ENCODE results near the gene SRD5A2. TPM values are rescaled to one million over a fixed set of nuclear protein-coding genes. Genes with fewer than 3 reads are reported as not detected.

The SRD5A2 gene, protein sequence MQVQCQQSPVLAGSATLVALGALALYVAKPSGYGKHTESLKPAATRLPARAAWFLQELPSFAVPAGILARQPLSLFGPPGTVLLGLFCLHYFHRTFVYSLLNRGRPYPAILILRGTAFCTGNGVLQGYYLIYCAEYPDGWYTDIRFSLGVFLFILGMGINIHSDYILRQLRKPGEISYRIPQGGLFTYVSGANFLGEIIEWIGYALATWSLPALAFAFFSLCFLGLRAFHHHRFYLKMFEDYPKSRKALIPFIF
- not detected in 2 replicates for total RNA-seq (2014; rRNA removed; shearing (Covaris generic))

DNA sequence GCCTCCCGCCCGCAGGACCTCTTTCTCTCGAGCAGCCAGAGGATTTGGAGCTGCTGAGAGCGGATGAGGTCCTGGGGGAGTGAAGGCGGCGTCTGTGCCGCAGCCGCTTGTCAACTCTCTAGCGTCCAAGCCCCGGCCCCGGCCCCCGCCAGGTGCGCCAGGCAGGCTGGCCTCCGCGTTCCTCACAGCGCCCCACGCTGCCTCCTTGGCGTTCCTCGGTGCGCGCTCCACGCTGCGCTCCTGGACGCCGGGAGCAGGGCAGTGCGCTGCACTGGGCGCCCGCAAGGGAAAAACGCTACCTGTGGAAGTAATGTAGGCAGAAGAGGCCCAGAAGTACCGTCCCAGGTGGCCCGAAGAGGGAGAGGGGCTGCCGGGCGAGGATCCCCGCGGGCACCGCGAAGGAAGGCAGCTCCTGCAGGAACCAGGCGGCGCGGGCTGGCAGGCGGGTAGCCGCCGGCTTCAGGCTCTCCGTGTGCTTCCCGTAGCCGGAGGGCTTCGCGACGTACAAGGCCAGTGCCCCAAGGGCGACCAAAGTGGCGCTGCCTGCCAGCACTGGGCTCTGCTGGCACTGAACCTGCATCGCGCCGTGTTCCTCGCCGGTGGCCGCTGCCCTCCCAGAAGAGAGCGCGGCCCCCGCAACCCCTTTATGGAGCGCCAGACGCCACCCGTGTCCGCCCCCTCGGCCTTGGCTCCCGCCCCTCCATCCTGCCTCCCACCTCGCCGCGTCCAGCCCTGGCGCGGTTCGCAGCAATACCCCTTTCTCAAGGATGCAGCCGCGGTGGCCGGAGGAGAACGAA lies at the start of gene SRD5A2:
Gene SRD5A2, minus strand, starts transcription at position 618 of the 797 bp plus-strand sequence. Its CDS starts 38 bp downstream, at position 580.
- in situ Hi-C loops (cut with HindIII; ENCODE audit: low sequenced_read_pairs) = no loop called here
- no peak for DNase-seq (ENCODE audit: low spot score)

DNA sequence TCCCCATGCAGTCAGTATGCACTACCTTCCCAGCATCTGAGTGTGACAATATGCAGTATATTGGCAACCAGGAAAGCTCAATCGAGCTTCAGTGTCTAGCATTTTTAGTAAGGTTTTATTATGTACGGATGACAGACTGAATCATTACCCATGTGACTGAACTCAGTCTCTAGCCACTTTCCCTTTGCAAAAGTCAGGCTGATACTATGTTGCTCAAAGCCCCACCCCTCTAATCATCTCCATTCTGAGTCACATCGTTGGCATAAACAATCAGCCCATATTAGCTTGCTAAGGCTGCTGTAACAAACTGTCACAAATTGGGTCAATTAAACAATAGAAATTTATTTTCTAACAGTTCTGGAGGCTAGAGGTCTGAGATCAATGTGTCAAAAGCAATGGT lies 25.8 kb upstream of the SRD5A2 start:
- in situ Hi-C loops (cut with HindIII; ENCODE audit: low sequenced_read_pairs) = no loop called here
- no peak for DNase-seq (ENCODE audit: low spot score)

DNA sequence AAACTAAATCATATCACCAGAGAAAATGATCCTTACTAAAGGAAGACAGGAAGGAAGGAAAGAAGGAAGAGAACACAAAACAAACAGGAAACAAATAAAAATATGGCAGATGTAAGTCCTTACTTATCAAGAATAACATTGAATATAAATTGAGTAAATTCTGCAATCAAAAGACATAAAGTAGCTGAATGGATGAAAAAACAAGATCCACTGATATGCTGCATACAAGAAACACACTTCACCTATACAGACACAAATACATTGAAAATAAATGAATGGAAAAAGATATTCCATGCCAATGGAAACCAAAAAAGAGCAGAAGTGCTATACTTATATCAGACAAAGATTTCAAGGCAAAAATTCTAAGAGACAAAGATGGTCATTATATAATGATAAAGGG lies 18.0 kb upstream of the SRD5A2 start:
- in situ Hi-C loops (cut with HindIII; ENCODE audit: low sequenced_read_pairs) = no loop called here
- no peak for DNase-seq (ENCODE audit: low spot score)

DNA sequence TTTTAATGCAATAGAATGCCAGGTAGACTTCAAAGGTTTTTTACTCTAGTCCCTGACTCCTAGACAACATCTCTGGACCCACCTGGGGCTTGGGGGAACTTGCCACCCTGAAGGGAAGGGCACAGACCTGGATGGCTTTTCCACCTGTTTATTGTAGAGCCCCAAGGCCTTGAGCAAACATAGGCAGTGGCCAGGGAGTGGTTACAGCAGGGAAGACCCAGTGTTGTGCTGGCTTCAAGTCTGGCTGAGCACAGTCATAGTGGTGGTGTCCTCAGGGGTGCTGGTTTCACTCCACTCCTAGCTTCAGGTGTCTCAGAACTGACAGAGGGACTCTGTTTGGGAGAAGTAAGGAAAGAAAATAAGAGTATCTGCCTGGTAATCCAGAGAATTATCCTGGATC lies 5.5 kb upstream of the SRD5A2 start:
- in situ Hi-C loops (cut with HindIII; ENCODE audit: low sequenced_read_pairs) = no loop called here
- DNase-seq (ENCODE audit: low spot score) = no peak

DNA sequence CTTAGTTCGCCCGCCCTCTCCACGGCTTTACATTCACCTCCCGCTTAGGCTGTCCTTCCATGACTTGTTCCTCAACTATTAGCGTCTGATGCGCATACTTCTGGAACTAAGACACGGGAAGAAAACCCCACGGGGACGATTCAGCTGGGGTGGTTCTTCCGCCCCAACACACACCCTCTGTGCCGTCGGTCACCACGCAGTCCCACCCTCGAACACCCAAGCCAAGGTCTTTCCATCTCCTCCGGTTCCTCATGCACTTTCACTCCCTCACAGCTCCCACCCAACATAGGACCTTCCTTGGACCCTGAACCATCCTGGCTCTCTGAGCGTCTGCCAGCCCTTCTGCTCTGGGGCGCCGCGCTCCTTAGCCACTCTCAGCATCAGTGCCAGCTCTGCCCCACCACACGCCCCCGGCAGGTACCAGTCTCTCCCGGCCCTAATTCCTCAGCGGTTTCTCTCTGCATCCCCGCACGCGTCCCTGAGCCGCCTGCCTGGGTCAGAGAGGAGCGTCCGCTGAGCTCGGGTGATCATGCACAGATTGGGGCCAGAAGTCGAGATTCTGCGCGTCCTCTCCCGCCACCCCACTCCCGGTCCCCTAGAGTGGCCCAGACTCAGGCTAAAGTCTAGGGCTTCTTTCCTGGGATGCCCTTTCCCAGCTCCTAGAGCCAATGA lies 522 bp upstream of the SRD5A2 start:
- no peak for DNase-seq (ENCODE audit: low spot score)
- in situ Hi-C loops (cut with HindIII; ENCODE audit: low sequenced_read_pairs) = no loop called here

DNA sequence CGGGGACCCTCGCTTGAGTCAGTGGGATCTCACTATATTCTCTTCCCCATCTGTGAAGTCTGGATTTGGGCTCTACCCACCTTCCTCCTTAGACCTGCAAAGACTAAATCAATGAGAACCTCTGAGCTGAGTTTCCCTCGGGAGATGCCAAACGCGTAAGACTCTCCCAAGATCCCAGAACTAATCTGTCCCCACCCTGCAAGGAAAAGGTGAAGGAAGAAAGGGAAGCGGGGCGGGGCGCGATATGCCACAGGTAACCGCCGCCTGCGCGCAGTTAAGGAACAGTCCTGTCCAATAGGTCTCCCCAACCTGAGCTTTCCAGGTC lies 780 bp downstream of the SRD5A2 start:
- in situ Hi-C loops (cut with HindIII; ENCODE audit: low sequenced_read_pairs) = no loop called here
- DNase-seq (ENCODE audit: low spot score) = no peak

DNA sequence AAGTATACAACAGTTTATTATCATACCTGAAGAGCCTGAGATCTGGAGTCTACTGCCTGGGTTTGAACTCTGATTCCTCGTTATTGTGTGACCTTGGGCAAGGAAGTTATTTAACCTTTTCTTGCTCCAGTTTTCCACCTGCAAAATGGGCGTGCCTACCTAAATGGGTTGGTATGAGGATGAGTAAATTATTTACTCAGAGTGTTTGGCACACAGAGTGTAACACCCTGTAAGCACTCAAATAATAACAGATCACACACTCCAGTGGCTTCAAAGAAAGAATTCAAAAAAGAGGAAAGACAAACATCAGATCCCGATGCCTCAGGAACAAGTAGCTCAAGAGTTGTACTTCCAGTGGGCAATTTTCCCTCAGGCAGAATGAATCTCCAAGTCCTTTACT lies 2.4 kb downstream of the SRD5A2 start:
- DNase-seq (ENCODE audit: low spot score) = no peak
- in situ Hi-C loops (cut with HindIII; ENCODE audit: low sequenced_read_pairs) = no loop called here

DNA sequence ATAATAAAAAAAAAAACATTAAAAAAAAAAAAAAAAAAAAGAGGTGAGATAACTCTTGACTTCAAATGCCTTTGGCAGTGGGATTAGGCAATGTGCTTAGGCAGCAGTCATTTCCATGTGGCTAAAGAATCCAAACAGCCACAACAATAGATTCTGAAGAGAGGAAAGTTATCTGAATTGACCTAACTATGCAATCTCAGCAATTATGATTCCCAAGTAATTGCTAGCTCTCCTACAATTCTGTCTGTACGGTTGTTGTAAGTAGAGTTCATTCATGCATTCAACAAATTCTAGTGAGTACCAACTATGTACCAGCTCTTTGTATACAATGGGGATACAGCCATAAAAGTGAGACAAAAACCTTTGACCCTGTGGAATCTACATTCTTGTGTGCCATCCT lies 3.6 kb downstream of the SRD5A2 start:
- no peak for DNase-seq (ENCODE audit: low spot score)
- in situ Hi-C loops (cut with HindIII; ENCODE audit: low sequenced_read_pairs) = no loop called here

DNA sequence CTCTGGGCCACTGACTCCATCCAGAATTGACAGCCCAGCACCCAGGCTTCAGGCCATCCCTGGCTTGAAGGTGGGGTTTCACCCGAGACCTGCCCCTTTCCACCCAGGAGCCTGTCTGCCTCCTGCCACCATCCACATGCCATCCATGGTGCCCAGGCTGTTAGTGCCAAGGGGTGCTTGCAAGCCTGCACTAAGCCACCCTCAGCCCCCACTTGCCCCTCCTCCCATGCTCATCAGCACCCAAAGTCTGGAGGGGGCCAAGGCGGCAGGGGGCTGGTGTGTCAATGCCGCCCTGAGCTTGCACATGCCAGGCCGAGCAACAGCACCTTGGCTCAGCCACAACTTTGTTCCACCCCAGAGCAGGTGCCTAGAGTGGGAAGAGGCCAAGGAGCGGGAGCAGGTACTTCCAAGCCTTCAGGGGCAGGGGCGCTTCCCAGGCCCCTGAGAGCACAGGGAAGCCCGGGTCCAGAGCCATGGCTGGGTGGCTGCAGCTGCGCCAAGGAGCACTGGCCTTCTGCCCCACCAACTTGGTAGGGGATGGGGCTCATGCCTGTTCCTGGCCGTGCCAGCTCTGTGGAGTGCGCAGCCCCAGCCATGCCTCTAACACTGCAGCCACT lies 12.0 kb downstream of the SRD5A2 start:
- DNase-seq (ENCODE audit: low spot score) = no peak
- in situ Hi-C loops (cut with HindIII; ENCODE audit: low sequenced_read_pairs) = no loop called here

DNA sequence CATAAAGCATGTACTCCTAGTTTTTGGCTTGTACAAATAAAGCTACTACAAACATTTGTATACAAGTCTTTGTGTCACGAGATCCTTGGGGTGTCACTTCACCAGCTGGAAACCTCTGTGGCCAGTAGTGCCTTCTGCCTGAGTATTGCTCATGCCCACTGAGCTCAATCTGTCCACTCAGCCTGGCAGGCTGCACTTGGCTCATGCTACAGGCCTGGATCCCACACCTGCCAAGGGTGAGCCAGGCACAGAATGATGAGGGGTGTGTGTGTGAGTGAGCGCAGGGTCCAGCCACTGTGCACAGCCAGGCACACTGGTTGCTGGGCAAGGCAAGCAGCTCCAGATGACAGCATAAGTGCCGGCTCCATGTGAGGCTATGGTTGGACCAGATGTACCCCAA lies 13.1 kb downstream of the SRD5A2 start:
- peak; percentile 17 for DNase-seq (ENCODE audit: low spot score)
- in situ Hi-C loops (cut with HindIII; ENCODE audit: low sequenced_read_pairs) = no loop called here

DNA sequence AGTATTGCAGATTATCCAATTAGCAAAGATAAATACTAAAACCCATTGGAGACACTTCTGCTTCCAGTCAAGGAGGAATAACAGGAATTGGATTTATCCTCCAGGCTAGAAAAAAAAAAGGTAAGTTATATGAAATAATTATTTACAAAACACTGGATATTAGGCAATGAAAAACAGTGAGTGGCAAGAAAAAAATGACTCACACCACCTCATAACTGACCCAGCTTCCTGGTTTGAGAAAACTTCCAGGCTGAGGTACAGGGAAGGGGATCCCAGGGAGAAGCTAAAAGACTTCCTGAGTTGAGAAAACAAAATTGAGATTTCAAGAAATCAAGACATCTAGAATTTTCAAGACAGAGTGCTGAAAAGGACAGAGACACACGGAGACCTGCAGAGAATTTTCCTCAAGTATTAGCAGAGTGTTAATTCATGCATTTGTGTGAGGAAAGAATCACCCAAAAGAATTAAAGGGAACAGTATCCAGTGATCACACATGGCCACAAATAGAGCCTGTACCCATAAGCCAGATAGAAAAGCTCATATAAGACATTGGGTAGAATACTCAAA lies 17.4 kb downstream of the SRD5A2 start:
- in situ Hi-C loops (cut with HindIII; ENCODE audit: low sequenced_read_pairs) = no loop called here
- DNase-seq (ENCODE audit: low spot score) = no peak

DNA sequence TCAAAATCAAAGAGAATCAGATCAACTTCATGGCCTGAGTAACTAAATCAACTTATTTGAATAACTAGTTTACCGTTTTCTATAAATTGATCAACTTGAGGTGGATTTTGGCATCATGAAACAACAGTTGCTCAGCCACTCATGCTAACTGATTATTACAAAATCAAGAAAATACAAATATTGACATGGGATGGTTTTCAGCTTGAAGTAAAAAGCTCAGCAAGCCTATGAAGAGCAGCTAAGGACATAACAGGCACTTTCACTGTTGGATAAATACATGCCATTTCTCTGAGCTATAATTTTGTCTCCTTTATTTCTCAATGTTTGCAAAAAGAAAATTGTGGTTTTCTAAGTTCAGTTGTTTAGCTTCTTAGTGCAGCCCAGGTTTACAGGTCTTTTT lies 18.9 kb downstream of the SRD5A2 start:
- DNase-seq (ENCODE audit: low spot score) = no peak
- in situ Hi-C loops (cut with HindIII; ENCODE audit: low sequenced_read_pairs) = no loop called here

DNA sequence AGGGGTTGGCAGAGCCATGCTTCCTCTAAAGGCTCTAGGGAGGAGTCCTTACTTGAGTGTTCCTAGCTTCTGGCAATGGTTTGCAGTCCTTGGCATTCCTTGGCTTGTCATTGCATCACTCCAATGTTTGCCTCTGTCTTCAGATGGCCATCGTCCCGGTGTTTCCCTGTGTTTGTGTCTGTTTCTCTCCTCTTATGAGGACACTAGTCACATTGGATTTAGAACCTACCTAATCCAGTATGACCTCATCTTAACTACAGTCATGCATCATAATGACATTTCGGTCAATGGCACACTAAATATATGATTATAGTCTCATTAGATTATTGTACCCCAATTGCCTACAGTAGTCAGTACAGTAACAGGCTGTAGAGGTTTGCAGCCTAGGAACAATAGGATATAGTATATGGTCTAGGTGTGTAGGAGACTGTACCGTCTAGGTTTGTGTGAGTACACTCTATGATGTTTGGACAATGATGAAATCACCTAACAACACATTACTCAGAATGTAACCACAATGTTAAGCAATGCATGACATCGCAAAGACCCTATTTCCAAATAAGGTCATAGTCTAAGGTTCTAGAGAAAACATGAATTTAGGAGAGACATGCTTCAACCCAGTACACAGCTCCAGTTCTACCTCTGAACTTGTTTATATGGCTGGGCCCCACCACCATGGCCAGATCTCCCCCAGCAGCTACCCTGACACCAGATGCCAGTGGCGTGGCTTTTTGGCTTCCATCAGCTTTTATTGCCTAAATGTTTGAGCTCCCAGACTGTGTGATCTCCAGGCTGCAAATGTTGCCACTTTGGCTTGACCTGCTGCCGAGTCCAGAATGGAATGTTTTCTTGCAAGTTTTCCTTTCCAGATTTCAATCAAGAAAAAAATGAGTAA lies 22.1 kb downstream of the SRD5A2 start:
- in situ Hi-C loops (cut with HindIII; ENCODE audit: low sequenced_read_pairs) = no loop called here
- DNase-seq (ENCODE audit: low spot score) = no peak

DNA sequence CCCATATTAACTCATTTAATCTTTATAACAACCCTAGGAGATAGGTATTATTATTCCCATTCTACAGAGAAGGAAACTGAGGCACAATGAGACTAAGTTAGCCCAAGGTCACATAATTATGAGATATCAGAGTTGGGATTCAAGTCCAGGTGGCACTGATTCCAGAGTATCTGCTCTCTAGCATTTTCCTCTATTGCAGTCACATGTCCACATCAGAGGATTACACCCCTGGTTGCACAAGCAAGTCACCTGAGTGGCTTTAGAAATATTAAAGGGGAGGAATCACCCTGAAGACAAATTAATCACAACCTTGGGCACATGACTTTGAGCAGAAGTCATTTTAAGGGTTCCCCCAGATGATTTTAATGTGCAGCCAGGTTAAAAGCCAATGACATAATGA lies 23.8 kb downstream of the SRD5A2 start:
- DNase-seq (ENCODE audit: low spot score) = no peak
- in situ Hi-C loops (cut with HindIII; ENCODE audit: low sequenced_read_pairs) = no loop called here

DNA sequence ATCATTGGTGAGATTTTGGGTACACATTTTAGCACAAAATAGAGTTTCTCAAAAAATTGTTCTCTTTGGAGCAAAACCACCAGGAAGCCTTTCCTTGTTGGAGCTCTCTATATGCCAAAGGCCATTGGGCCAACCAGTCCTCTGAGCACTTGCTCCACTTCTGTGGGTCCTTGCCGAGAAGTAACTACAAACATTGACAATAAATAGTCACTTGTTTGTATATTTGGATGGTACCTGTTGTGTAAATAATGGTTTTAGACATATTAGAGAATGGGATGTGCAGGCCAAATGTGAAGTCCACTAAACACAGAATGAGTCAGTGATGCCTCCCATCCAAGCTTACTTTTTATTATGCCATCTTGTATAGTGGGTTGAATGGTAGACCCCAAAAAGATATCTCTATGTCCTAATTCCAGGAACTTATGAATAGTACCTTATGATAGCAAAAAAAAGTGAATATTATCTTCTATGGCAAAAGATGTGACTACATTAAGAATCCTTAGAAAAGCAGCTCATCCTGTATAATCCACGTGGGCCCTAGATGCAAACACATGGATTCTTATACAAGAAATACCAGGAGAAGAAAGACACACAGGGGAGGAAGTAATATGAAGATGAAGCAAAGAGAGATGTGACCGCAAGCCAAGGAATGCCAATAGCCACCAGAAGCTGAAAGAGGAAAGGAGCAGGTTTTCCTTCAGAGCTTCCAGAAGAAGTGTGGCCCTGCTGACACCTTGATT lies 24.6 kb downstream of the SRD5A2 start:
- in situ Hi-C loops (cut with HindIII; ENCODE audit: low sequenced_read_pairs) = no loop called here
- no peak for DNase-seq (ENCODE audit: low spot score)

DNA sequence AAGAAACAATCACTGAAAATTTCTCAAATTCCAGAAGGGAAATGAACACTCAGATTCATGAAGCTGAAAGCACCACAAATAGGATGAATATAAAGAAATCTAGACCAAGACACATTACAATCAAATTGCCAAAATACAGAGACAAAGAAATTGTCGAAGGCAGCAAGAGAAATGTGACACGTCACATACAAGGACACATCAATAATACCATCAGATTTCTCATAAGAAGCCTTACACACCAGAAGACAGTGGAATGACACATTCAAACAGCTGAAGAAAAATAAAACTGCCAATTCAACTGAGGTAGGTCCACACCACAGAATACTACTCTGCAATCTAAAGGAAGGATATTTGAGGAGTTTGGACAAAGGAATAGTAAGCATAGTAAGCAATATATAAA lies 27.4 kb downstream of the SRD5A2 start:
- in situ Hi-C loops (cut with HindIII; ENCODE audit: low sequenced_read_pairs) = no loop called here
- DNase-seq (ENCODE audit: low spot score) = no peak

DNA sequence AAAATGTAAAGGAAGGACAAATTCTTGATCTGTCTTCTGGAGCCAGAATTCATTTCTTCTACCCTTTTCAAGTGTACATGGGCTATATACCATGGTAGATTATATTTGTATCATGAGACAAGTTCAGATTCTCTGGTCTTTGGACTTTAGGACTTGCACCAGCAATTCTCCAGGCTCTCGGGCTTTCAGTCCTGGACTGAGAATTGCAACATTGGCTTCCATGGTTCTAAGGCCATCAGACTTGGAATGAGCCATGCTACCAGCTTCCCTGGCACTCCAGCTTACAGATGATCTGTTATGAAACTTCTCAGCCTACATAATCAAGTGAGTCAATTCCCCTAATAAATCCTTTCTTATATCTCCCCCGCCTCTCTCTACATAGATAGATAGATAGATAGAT lies 33.3 kb downstream of the SRD5A2 start:
- no peak for DNase-seq (ENCODE audit: low spot score)
- in situ Hi-C loops (cut with HindIII; ENCODE audit: low sequenced_read_pairs) = no loop called here

DNA sequence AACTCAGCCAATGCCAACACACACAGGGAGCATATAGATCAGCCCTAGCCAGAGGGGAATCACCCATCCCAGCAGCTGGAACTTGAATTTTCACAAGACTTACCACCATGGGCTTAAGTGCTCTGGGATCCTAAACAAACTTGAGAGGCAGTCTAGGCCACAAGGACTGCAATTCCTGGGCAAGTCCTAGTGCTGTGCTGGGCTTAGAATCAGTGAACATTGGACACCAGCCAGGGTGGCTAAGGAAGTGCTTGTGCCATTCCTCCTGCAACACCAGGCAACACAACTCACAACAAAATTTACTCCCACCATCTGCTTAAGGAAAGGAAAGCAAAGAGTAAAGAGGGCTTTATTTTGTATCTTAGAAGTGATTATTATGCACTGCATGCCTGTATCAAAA lies 38.9 kb downstream of the SRD5A2 start:
- no peak for DNase-seq (ENCODE audit: low spot score)
- in situ Hi-C loops (cut with HindIII; ENCODE audit: low sequenced_read_pairs) = no loop called here
